ENCODE data around the gene PLCD3. TPM values are rescaled to one million over a fixed set of nuclear protein-coding genes. Genes with fewer than 3 reads are reported as not detected.

PLCD3 gene
- total and polyA plus RNA-seq, 2 of the 13 experiments (the other 11 are each of a cell fraction or from before 2014, with no cell fraction given) = 11.3 to 39.1 TPM

DNA sequence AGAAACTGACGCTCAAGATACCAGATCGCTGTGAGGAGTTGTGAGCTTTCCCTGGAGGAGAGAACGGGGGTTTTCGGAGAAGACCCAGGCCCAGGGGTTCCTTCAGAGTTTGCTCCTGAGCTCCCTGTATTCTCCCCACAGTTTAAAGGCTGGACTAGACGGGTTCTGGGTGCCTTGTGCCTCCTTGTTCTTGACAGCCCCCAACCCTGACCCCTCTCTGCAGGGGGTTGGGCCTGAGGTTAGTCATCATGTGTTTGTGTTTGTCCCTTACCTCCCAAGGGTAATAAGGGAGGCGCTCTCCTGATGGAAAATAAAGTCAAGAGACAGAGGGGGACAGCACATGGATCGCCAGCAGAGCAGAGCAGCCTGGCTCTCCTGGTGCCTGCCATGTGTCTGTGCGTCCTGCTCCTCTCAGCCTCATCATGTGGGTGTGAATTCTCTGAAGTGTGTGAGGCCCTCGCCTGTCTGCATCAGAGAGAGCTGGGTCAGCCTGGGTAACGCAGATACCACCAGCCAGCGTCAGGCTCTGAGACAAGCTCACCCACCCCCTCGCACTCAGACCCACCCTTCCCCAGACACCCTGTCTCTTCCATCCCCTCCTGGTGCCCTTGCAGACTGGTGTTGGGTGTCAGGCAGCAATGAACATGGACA, 38.1 kb upstream of the PLCD3 start (continued):
- TF ChIP-seq RFXAP (CRISPR knock-in tag; IDR thresholded peaks at IDR 0.05; ENCODE audit: borderline replicate concordance) (no peak), GPN1 (CRISPR knock-in tag; IDR thresholded peaks at IDR 0.05; ENCODE audit: borderline replicate concordance) (0 out of 2 replicates have a peak, but pooled peaks have one; percentile 20), YEATS2 (CRISPR knock-in tag; IDR thresholded peaks at IDR 0.05; ENCODE audit: borderline replicate concordance) (0 out of 2 replicates have a peak, but pooled peaks have one; percentile 9)
- TF ChIP-seq, protein P1, sequence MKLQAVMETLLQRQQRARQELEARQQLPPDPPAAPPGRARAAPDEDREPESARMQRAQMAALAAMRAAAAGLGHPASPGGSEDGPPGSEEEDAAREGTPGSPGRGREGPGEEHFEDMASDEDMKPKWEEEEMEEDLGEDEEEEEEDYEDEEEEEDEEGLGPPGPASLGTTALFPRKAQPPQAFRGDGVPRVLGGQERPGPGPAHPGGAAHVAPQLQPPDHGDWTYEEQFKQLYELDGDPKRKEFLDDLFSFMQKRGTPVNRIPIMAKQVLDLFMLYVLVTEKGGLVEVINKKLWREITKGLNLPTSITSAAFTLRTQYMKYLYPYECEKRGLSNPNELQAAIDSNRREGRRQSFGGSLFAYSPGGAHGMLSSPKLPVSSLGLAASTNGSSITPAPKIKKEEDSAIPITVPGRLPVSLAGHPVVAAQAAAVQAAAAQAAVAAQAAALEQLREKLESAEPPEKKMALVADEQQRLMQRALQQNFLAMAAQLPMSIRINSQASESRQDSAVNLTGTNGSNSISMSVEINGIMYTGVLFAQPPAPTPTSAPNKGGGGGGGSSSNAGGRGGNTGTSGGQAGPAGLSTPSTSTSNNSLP (IDR thresholded peaks at IDR 0.05; ENCODE audit: low read depth, low read length) = no peak

DNA sequence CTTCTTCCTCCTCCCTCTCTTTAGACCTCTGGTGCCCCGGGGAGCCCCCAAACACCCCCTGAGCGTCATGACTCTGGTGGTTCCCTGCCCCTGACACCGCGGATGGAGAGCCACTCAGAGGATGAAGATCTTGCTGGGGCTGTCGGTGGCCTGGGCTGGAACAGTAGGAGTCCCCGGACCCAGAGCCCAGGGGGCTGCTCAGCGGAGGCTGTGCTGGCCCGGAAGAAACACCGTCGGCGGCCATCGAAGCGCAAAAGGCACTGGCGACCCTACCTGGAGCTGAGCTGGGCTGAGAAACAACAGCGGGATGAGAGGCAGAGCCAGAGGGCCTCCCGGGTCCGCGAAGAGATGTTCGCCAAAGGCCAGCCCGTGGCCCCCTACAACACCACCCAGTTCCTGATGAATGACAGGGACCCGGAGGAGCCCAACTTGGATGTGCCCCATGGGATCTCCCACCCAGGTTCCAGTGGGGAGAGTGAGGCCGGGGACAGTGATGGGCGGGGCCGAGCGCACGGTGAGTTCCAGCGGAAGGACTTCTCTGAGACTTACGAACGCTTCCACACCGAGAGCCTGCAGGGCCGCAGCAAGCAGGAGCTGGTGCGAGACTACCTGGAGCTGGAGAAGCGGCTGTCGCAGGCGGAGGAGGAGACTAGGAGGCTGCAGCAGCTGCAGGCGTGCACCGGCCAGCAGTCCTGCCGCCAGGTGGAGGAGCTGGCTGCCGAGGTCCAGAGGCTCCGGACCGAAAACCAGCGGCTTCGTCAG, 36.9 kb upstream of the PLCD3 start:
- in situ Hi-C loops (cut with HindIII; ENCODE audit: extremely low pct_ligation_motif_present, low pct_unique_long_range_greater_than_20kb) (no loop called here), intact Hi-C loops (cut with micrococcal nuclease; ENCODE audit: unreplicated experiment) (no loop called here)
- Histone ChIP-seq H3K79me2 (ENCODE audit: insufficient read depth, low read length) (peaks cover 4% of the 10 kb centered on the region), H3K27ac (ENCODE audit: extremely low read length, insufficient read depth, low read length) (peak overlapping the region; percentile 10), H3K4me2 (ENCODE audit: low read depth, low read length) (no peak overlapping the region), H4K20me1 (ENCODE audit: insufficient read depth, low read length) (no peaks in the 10 kb centered on the region), H3K27me3 (ENCODE audit: control insufficient read depth in 1 of 2, insufficient read depth in 2 of 2, low read length in 2 of 2) (no peaks in the 10 kb centered on the region), H3K4me3 (replicated peaks in 1 of 3; ENCODE audit: insufficient read depth in 1 of 3, low read depth in 2 of 3, low read length in 3 of 3) (no peak overlapping the region), H3K36me3 (replicated peaks in 1 of 2; ENCODE audit: control insufficient read depth in 1 of 2, insufficient read depth in 2 of 2, low read length in 2 of 2) (peaks cover 15 to 29% of the 10 kb centered on the region in 2 experiments), H3K4me1 (ENCODE audit: insufficient read depth, low read length) (peaks cover 58% of the 10 kb centered on the region), H3K9me3 (ENCODE audit: low read length) (no peaks in the 10 kb centered on the region), H3K9ac (ENCODE audit: insufficient read depth, low read depth, low read length) (no peak overlapping the region), H2AFZ (ENCODE audit: low read length) (no peak overlapping the region)
- FAIRE-seq = no peak
- CTCF ChIA-PET (ENCODE audit: low intra/inter-chr PET ratio, low total read pairs) = no interaction called here
- DNase-seq (ENCODE audit: low spot score) = no peak
- ATAC-seq = no peak
- POLR2A ChIA-PET = interaction anchor here (0.7 to 24.3 kb wide), 3 partner anchors 14 to 32 kb away, joined by 3 to 2487 read pairs (median 7); partner anchors contain the start of genes HEXIM1 and HEXIM2
- whole genome bisulfite sequencing (ENCODE audit: low lambda C conversion rate) = 97% methylated on average over 43 of the region's 43 CpGs
- no TSS peak for BruUV-seq (replicated peaks)
- TF ChIP-seq, protein P2, sequence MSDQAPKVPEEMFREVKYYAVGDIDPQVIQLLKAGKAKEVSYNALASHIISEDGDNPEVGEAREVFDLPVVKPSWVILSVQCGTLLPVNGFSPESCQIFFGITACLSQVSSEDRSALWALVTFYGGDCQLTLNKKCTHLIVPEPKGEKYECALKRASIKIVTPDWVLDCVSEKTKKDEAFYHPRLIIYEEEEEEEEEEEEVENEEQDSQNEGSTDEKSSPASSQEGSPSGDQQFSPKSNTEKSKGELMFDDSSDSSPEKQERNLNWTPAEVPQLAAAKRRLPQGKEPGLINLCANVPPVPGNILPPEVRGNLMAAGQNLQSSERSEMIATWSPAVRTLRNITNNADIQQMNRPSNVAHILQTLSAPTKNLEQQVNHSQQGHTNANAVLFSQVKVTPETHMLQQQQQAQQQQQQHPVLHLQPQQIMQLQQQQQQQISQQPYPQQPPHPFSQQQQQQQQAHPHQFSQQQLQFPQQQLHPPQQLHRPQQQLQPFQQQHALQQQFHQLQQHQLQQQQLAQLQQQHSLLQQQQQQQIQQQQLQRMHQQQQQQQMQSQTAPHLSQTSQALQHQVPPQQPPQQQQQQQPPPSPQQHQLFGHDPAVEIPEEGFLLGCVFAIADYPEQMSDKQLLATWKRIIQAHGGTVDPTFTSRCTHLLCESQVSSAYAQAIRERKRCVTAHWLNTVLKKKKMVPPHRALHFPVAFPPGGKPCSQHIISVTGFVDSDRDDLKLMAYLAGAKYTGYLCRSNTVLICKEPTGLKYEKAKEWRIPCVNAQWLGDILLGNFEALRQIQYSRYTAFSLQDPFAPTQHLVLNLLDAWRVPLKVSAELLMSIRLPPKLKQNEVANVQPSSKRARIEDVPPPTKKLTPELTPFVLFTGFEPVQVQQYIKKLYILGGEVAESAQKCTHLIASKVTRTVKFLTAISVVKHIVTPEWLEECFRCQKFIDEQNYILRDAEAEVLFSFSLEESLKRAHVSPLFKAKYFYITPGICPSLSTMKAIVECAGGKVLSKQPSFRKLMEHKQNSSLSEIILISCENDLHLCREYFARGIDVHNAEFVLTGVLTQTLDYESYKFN (CRISPR knock-in tag; conservative IDR thresholded peaks at IDR 0.05) = no peak
- TF ChIP-seq, protein P3, sequence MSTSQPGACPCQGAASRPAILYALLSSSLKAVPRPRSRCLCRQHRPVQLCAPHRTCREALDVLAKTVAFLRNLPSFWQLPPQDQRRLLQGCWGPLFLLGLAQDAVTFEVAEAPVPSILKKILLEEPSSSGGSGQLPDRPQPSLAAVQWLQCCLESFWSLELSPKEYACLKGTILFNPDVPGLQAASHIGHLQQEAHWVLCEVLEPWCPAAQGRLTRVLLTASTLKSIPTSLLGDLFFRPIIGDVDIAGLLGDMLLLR (CRISPR knock-in tag; IDR thresholded peaks at IDR 0.05) = 0 out of 2 replicates have a peak, but pooled peaks have one; percentile 50
- TF ChIP-seq AGO1 (IDR thresholded peaks at IDR 0.05; ENCODE audit: low read depth, low read length, poor library complexity, severe bottlenecking) (peak; percentile 51), TOE1 (CRISPR knock-in tag; IDR thresholded peaks at IDR 0.05) (no peak), RBFOX2 (IDR thresholded peaks at IDR 0.05; ENCODE audit: low read depth, low read length) (peak; percentile 58), ZNF569 (CRISPR knock-in tag; IDR thresholded peaks at IDR 0.05; ENCODE audit: borderline replicate concordance) (no peak), ZNF180 (CRISPR knock-in tag; IDR thresholded peaks at IDR 0.05; ENCODE audit: borderline replicate concordance, low read depth) (no peak), HNRNPL (IDR thresholded peaks at IDR 0.05; ENCODE audit: low read depth, low read length) (0 out of 2 replicates have a peak, but pooled peaks have one; percentile 2)
- TF ChIP-seq, protein P4, sequence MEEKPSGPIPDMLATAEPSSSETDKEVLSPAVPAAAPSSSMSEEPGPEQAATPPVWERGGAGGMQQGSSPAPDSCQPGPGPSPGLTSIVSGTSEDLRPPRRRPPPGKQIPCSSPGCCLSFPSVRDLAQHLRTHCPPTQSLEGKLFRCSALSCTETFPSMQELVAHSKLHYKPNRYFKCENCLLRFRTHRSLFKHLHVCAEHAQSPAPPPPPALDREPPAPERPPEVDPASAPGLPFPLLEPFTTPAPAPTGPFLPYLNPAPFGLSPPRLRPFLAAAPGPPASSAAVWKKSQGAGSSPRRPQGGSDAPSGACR (CRISPR knock-in tag; IDR thresholded peaks at IDR 0.05) = no peak
